Neural cell (in vitro differentiated cells): ENCODE results near the gene NXF3. TPM values are rescaled to one million over a fixed set of nuclear protein-coding genes. Genes with fewer than 3 reads are reported as not detected.
"Not testable (repeated sequence)": the region's sequence is repeated elsewhere in the genome, so short reads cannot be mapped to it uniquely, and the experiment has no call there.

Experiments used
- H2AFZ ChIP-seq: fragments of 200-600, 300-800 bp; sonication (generic), shearing (Covaris generic); 2 replicates; pipeline ENCODE4 v1.6.0; 2014; ENCODE audit warnings: low read depth, mild to moderate bottlenecking, antibody characterized with exemption, low read length, moderate library complexity
- H3F3A ChIP-seq: fragments of 200-600 bp; shearing (Covaris generic); 2 replicates; pipeline ENCODE4 v1.6.1; 2016; ENCODE audit warnings: mild to moderate bottlenecking, moderate library complexity, mixed read lengths, antibody characterized with exemption, low read length; ENCODE audit not compliant: insufficient read depth, poor library complexity, severe bottlenecking
- H3K27ac ChIP-seq: fragments of 200-600, 300-800 bp; sonication (generic), shearing (Covaris generic); 2 replicates; pipeline ENCODE4 v1.5.1; 2014; ENCODE audit warnings: mild to moderate bottlenecking, low read length, moderate library complexity
- H3K27me3 ChIP-seq: fragments of 300-800, 200-600 bp; sonication (generic), shearing (Covaris generic); 2 replicates; pipeline ENCODE4 v1.6.0; 2014; ENCODE audit warnings: mild to moderate bottlenecking, low read depth, low read length, moderate library complexity; ENCODE audit not compliant: insufficient read depth
- H3K36me3 ChIP-seq: fragments of 300-800, 200-600 bp; sonication (generic), shearing (Covaris generic); 2 replicates; pipeline ENCODE4 v1.5.1; 2014; ENCODE audit warnings: mild to moderate bottlenecking, antibody characterized with exemption, low read length, moderate library complexity; ENCODE audit not compliant: insufficient read depth
- H3K4me2 ChIP-seq: fragments of 300-800, 200-600 bp; sonication (generic), shearing (Covaris generic); 2 replicates; pipeline ENCODE4 v1.6.0; 2014; ENCODE audit warnings: mild to moderate bottlenecking, low read length
- H3K4me3 ChIP-seq: fragments of 300-800, 200-600 bp; sonication (generic), shearing (Covaris generic); 2 replicates; pipeline ENCODE4 v1.5.1; 2014; ENCODE audit warnings: mild to moderate bottlenecking, low read length, moderate library complexity
- H3K79me2 ChIP-seq: fragments of 200-600 bp; shearing (Covaris generic); replicated peaks from 2 replicates; pipeline ENCODE4 v1.6.0; 2014; ENCODE audit warnings: mild to moderate bottlenecking, low read length, moderate library complexity; ENCODE audit not compliant: insufficient read depth
- H3K9ac ChIP-seq: fragments of 300-800, 200-600 bp; sonication (generic), shearing (Covaris generic); 2 replicates; pipeline ENCODE4 v1.6.1; 2016; ENCODE audit warnings: mild to moderate bottlenecking, low read length, mixed read lengths
- H3K9me2 ChIP-seq: fragments of 200-600 bp; shearing (Covaris generic); 2 replicates; pipeline ENCODE4 v1.6.1; 2016; ENCODE audit warnings: mild to moderate bottlenecking, low read length, mixed read lengths; ENCODE audit not compliant: insufficient read depth
- H3K9me3 ChIP-seq: fragments of 200-600, 300-800 bp; sonication (generic), shearing (Covaris generic); 2 replicates; pipeline ENCODE4 v1.6.1; 2016; ENCODE audit warnings: mild to moderate bottlenecking, mixed run types, low read length, moderate library complexity, mixed read lengths
- H4K20me1 ChIP-seq: fragments of 200-600 bp; shearing (Covaris generic); 2 replicates; pipeline ENCODE4 v1.6.1; 2016; ENCODE audit warnings: mild to moderate bottlenecking, mixed run types; ENCODE audit not compliant: insufficient read depth
- CTCF ChIP-seq: fragments of 450-650 bp; IDR thresholded peaks from 2 replicates; pipeline ENCODE4 v1.5.1; 2014; ENCODE audit warnings: antibody characterized with exemption, mild to moderate bottlenecking, moderate library complexity; ENCODE audit not compliant: poor library complexity, severe bottlenecking
- EZH2 ChIP-seq: fragments of 200-600, 300-800 bp; shearing (Covaris generic), sonication (generic); IDR thresholded peaks from 2 replicates; pipeline ENCODE4 v1.6.1; 2014; ENCODE audit warnings: antibody characterized with exemption, low read length, borderline replicate concordance, mild to moderate bottlenecking; ENCODE audit not compliant: insufficient read depth, poor library complexity, severe bottlenecking
- MXI1 ChIP-seq: fragments of 450-650 bp; conservative IDR thresholded peaks from 2 replicates; pipeline ENCODE4 v1.6.1; 2014; ENCODE audit warnings: antibody characterized with exemption, mild to moderate bottlenecking; ENCODE audit not compliant: poor library complexity, severe bottlenecking
- RAD21 ChIP-seq: fragments of 450-650 bp; conservative IDR thresholded peaks from 2 replicates; pipeline ENCODE4 v1.6.1; 2014; ENCODE audit warnings: antibody characterized with exemption, mild to moderate bottlenecking, moderate library complexity
- REST ChIP-seq: IDR thresholded peaks from 2 replicates; pipeline ENCODE4 v1.6.1; 2012; ENCODE audit warnings: borderline replicate concordance
- SMC3 ChIP-seq: fragments of 450-650 bp; conservative IDR thresholded peaks from 2 replicates; pipeline ENCODE4 v1.6.1; 2014; ENCODE audit warnings: antibody characterized with exemption, mild to moderate bottlenecking, moderate library complexity; ENCODE audit not compliant: poor library complexity
- polyA minus RNA-seq: library from RNA; depleted of rRNA, polyadenylated mRNA; stranded (reverse); fragments of >200 nt; gene quantifications from 2 replicates; pipeline ENCODE4 v1.2.3, GENCODE V29; 2014
- polyA plus RNA-seq: library from polyadenylated mRNA; depleted of rRNA; stranded (reverse); fragments of >200 nt; gene quantifications from 2 replicates; pipeline ENCODE4 v1.2.3, GENCODE V29; 2014

Gene NXF3
- polyA plus RNA-seq: not detected in 2 replicates
- not detected in 2 replicates for polyA minus RNA-seq

GRCh38 chrX:103092942-103093341, at the start of gene NXF3:
Gene NXF3, minus strand, starts transcription at chrX:103093143. Its CDS starts 120 bp downstream, at chrX:103093023.
- Histone ChIP-seq H3K36me3 (no peaks in the 10 kb centered on the region), H3K27me3 (no peaks in the 10 kb centered on the region), H3K79me2 (no peaks in the 10 kb centered on the region), H3K9me3 (no peaks in the 10 kb centered on the region), H2AFZ (no peak within 1 kb of the TSS), H3F3A (no peaks in the 10 kb centered on the region), H4K20me1 (no peaks in the 10 kb centered on the region), H3K4me3 (no peak within 1 kb of the TSS), H3K9ac (no peak within 1 kb of the TSS), H3K4me2 (no peak within 1 kb of the TSS), H3K9me2 (no peaks in the 10 kb centered on the region), H3K27ac (no peak within 1 kb of the TSS)
- TF ChIP-seq EZH2 (no peak), SMC3 (no peak), CTCF (no peak), MXI1 (no peak), REST (no peak)

GRCh38 chrX:103136528-103136927, 43.6 kb upstream of the NXF3 start:
- H3K9me3 ChIP-seq, H3K36me3 ChIP-seq, H4K20me1 ChIP-seq: not testable (repeated sequence)

GRCh38 chrX:103124284-103124683, 31.3 kb upstream of the NXF3 start:
- no peaks in the 10 kb centered on the region for H3K9me3 ChIP-seq
- H3K4me2 ChIP-seq: no peak overlapping the region
- no peak overlapping the region for H2AFZ ChIP-seq

More at GRCh38 chrX:103136528-103136927, 43.6 kb upstream of the NXF3 start:
- not testable (repeated sequence) for H3K9ac ChIP-seq, H3K9me2 ChIP-seq, H3K27ac ChIP-seq, H3K27me3 ChIP-seq, H3K4me2 ChIP-seq, H3K4me3 ChIP-seq, H3F3A ChIP-seq, H3K79me2 ChIP-seq, H2AFZ ChIP-seq

More at GRCh38 chrX:103124284-103124683, 31.3 kb upstream of the NXF3 start:
- H3K27ac ChIP-seq: no peak overlapping the region
- no peaks in the 10 kb centered on the region for H4K20me1 ChIP-seq
- H3K27me3 ChIP-seq: no peaks in the 10 kb centered on the region
- H3K9me2 ChIP-seq: no peaks in the 10 kb centered on the region
- H3F3A ChIP-seq: no peaks in the 10 kb centered on the region
- H3K79me2 ChIP-seq: no peaks in the 10 kb centered on the region
- no peak overlapping the region for H3K4me3 ChIP-seq
- no peak overlapping the region for H3K9ac ChIP-seq
- no peaks in the 10 kb centered on the region for H3K36me3 ChIP-seq
- TF ChIP-seq RAD21: no peak
- TF ChIP-seq REST: no peak
